NCI-H2081 (cell line): Measurements from ENCODE around the gene ATP8B4.

Experiments used
- DNase-seq, 2 experiments: peaks; one replicate each; lab custom pipeline; 2025; lab: John Stamatoyannopoulos, UW

ATP8B4 gene

GRCh38 chr15:49855917-49856637 is 263.0 kb downstream of the ATP8B4 start:
- no peak for DNase-seq

GRCh38 chr15:49852756-49853155 is 266.3 kb downstream of the ATP8B4 start:
- no peak for DNase-seq

DNA sequence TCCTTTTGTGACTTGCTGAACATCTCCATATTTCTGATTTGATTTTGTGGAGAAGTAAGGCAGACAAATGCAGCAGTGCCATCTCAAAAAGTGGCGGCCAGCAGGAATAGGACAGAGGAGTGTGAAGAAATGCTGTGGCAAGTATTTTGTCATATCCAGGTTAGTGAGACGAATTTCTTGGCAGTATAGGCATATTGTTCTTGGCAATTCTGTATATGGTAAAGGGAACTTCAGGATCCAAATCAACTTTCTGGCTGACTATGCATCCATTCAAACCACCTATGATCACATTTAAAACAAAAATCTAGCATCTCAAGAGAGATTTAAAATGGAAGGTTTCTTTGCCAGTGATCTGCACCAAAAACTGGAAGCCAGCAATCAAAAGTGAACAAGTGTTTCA is 270.2 kb downstream of the ATP8B4 start:
- no peak for DNase-seq

GRCh38 chr15:49848282-49848724 is 270.7 kb downstream of the ATP8B4 start:
- DNase-seq, result no peak

GRCh38 chr15:49847423-49848281 is 271.4 kb downstream of the ATP8B4 start:
- DNase-seq, result no peak

DNA sequence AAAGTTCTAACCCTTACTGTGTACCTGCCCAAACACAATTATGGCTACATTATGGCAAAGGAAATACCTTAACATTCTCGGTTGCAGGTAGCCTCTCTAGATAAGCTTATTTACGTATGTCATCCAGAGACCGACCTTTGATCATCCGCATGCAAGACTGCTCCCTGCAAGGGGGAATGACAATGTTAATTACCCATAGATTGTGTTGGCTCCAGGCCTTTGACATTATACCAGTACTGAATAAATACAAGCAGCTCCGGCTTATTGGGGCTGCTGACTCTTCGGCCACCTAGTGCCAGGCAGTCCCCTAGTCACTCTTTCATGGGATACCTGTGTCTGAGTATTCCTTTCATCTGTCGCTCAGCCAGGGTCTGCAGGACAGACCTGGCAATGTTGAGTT is 274.6 kb downstream of the ATP8B4 start:
- no peak for DNase-seq

- no peak for DNase-seq
Measured at GRCh38 chr15:49843725-49844124, 275.3 kb downstream of the ATP8B4 start.

GRCh38 chr15:49842031-49842730 is 276.9 kb downstream of the ATP8B4 start:
- DNase-seq, result no peak

DNA sequence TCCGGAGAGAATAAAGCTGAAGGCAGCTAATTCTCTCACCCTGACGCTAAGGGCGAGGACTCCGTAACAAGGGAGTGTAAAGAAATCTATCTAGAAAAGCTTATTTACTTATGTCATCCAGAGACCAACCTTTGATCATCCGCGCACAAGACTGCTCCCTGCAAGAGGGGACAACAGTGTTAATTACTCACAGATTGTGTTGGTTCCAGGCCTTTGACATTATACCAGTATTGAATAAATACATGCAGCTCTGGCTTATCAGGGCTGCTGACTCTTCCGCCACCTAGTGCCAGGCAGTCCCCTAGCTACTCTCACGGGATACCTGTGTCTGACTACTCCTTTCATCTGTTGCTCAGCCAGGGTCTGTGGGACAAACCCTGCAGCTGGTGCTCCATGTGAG is 286.5 kb downstream of the ATP8B4 start:
- DNase-seq, result no peak

GRCh38 chr15:49831206-49831965 is 287.6 kb downstream of the ATP8B4 start:
- no peak for DNase-seq

GRCh38 chr15:49830391-49830790 is 288.6 kb downstream of the ATP8B4 start:
- no peak for DNase-seq

DNA sequence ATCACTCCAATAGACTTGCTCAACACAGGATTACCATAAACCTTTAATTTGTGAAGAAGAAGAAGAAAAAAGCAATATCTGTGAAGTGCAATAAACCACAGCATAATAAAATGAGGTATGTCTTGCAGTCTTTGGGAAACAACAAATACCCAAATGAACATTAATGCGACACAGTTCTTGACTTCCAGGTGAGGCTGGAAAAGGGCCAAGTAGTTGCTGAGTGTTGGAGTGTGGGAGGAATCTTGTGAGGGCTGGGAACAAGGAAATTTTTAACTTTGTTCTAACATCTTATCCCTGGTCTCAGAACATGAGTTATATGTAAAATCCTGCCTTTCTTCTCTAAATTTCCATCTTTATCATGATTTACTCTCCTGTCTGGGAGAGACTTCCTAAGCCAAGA is 291.7 kb downstream of the ATP8B4 start:
- no peak for DNase-seq

GRCh38 chr15:49826640-49827234 is 292.3 kb downstream of the ATP8B4 start:
- DNase-seq, result no peak

DNA sequence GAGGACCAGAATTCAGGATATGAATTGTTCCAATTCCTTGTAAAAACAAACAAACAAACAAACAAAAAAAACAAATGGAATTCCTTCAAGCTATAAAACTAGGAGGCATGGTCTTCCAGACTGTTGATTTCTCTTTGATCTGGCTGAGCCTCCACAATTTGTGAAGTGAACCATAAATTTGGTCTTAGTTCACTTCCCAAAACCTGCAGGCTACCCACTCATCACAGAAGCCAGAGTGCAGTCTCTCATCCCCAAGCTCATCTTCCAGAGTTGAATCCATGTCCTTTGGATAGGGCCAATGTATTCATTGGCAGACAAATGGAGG is 294.3 kb downstream of the ATP8B4 start:
- DNase-seq, result no peak

DNA sequence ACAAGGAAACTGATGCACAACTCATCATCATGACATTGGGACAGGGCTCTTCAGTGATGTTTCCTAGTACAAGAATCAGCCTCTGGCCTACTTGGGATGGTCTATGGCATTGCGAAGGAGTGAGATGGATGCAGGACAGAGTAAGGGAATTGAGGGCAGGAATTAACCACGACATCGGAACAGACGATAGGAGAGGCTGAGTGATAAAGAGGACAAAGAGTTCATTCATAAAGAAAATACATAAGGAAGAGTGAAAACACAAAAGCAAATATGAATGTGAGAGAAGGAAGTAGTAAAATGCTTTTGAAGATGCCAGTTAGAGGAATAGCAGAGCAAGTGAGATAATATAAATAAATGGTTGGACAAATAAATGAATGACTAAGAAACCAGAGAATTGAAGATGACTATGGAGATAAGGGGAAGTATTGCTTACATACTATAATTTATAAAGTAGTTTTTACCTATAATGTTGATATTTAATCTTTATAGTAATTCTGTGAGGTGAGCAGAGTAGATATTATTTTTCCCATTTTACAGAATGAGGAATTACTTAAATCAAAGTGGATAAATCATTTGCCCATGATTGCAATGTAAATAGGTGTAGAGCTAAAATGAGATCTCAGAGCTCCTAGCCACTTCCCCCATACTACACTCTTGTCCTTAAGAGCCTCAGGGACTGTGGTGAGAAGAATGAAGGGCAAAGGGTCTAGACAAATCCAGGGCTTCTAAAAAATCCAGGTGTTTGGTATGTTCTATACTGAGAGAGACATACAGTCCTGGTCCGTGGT is 294.9 kb downstream of the ATP8B4 start:
- no peak for DNase-seq

DNA sequence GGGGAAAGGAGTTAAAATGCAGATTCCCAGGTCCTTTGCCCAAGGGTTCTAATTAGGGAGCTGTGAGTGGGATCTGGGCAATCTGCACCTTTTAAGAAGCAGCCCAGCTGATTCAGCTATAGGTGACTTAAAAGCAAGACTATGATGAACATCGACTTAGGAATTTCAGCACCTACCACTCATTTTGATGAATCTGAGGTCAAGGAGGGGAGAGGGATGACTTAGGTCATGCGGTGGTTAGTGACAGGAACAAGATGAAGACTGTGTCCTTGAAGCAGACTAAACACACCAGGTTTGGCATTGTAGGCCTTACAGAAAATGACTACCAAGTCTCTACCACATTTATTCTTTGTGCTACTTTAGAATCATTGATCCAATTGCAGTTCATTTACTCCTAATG is 301.9 kb downstream of the ATP8B4 start:
- no peak for DNase-seq

DNA sequence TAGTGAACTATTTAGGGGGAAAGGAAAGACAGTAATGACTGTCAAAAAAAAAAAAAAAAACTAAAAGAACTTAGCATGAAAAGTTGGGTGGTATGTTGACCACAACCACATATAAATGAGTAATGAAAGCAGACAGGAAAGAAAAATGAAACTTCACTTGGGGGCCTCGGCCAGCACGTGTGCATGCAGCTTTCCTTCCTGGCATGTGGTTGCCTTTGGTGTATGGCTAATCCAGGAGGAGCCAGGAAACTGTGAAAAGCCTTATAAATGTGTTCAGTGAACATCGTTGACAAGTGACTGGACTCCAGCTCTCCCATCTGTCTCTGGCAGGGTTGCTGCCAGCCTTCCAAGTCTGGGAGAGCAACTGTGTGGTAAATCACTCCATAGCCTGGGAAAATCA is 303.1 kb downstream of the ATP8B4 start:
- DNase-seq, result no peak

DNA sequence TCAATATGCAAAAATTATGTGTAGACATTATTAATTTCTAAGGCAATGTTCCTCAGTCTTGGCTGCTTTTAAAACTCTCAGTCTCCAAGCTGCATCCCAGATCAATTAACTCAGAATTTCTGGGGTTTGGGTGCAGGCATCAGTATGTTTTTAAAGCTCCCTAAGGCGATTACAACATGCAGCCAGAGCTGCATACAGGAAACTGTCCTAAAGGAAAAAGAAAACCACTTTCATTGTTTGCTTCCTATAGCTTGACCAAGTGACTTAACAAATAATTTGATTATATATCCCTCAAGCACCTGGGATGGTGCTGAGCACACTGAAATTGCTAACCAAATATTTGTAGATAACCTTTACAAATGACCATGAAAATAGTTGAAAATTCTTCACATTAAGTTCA is 303.5 kb downstream of the ATP8B4 start:
- DNase-seq, result peak in 1 of 2 experiments; percentile 1

DNA sequence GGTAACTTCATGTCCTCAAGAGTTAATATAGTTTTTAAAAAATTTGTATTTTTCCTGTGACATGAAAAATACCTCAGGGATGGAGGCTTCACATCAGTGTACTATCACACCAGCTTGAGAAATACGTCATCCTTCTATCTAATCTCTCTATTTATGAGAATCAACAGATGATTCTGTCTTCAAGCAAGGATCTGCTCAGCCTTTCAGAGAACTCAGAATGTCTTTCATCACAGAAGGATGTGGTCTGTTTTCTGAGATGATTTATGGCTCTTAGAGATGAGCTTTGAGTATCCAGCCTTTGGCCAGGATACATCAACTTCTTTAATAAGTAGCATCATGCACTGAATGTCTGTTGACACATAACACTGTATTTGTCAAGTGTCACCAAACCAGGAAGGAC is 304.3 kb downstream of the ATP8B4 start:
- no peak for DNase-seq

- DNase-seq, result no peak
Measured at GRCh38 chr15:49813625-49814024, 305.4 kb downstream of the ATP8B4 start.

DNA sequence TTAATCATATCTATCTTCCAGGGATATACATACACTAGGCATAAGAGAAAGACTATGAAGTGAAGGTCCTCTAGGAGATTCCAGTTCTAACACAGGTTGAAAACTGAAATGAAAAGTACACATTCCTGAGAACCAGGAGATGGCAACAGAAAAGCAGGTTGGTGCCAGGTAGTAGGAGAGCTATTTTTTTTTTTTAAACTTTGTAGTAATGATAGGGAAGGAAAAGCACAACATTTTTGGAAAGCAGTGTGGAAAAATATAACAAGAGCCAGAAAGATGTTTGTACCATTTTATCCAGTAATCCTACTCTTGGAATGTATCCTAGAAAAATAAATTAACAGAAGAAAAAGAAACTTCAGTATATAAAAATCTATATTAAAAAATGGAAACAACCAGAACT is 308.3 kb downstream of the ATP8B4 start:
- DNase-seq, result no peak
